ENCODE data around the gene PACS2. TPM values are rescaled to one million over a fixed set of nuclear protein-coding genes. Genes with fewer than 3 reads are reported as not detected.
A peak's percentile ranks its signal among the peaks of the same experiment; 100 is the strongest.

PACS2 gene
- total RNA-seq, 3 donors from 2014 or later: 46.0 to 70.9 (median 67.8) TPM

DNA sequence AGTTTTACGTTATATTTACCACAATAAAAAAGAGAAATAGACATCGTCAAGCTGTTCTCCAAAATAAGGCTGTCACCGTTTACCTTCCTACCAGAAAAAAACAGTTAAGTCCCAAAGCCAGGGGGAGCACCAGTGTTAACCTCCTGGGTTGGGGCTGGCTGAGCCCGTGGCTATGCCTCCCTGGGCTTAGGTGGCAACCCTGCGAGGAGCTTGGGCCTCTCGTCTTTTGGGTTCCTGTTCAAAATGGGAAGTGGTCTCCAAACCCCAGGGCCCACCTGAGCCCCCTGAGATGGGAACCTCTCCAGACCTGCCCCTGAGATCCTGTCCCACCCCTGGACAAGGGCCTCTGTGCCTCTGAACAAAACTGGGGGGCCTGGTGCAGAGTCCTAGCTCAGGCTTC, 22.9 kb downstream of the PACS2 start:
- Histone ChIP-seq H3K4me3 (no peak overlapping the region), H3K36me3 (no peaks in the 10 kb centered on the region), H3K27me3 (no peaks in the 10 kb centered on the region), H3K27ac (no peak overlapping the region), H3K4me1 (no peaks in the 10 kb centered on the region), H3K9me3 (no peaks in the 10 kb centered on the region)
- TF ChIP-seq POLR2A (IDR thresholded peaks at IDR 0.05) (no peak), POLR2AphosphoS5 (IDR thresholded peaks at IDR 0.05) (no peak)
- TF ChIP-seq, protein P1, sequence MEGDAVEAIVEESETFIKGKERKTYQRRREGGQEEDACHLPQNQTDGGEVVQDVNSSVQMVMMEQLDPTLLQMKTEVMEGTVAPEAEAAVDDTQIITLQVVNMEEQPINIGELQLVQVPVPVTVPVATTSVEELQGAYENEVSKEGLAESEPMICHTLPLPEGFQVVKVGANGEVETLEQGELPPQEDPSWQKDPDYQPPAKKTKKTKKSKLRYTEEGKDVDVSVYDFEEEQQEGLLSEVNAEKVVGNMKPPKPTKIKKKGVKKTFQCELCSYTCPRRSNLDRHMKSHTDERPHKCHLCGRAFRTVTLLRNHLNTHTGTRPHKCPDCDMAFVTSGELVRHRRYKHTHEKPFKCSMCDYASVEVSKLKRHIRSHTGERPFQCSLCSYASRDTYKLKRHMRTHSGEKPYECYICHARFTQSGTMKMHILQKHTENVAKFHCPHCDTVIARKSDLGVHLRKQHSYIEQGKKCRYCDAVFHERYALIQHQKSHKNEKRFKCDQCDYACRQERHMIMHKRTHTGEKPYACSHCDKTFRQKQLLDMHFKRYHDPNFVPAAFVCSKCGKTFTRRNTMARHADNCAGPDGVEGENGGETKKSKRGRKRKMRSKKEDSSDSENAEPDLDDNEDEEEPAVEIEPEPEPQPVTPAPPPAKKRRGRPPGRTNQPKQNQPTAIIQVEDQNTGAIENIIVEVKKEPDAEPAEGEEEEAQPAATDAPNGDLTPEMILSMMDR (IDR thresholded peaks at IDR 0.05): no peak
- intact Hi-C loops (cut with DNase I; ENCODE audit: low total_unique reads): loop anchor here (2.0 kb wide), 1 partner anchor 445 kb away; no protein-coding TSS in a partner anchor
- no peak for DNase-seq (ENCODE audit: low spot score in 2 of 2)

DNA sequence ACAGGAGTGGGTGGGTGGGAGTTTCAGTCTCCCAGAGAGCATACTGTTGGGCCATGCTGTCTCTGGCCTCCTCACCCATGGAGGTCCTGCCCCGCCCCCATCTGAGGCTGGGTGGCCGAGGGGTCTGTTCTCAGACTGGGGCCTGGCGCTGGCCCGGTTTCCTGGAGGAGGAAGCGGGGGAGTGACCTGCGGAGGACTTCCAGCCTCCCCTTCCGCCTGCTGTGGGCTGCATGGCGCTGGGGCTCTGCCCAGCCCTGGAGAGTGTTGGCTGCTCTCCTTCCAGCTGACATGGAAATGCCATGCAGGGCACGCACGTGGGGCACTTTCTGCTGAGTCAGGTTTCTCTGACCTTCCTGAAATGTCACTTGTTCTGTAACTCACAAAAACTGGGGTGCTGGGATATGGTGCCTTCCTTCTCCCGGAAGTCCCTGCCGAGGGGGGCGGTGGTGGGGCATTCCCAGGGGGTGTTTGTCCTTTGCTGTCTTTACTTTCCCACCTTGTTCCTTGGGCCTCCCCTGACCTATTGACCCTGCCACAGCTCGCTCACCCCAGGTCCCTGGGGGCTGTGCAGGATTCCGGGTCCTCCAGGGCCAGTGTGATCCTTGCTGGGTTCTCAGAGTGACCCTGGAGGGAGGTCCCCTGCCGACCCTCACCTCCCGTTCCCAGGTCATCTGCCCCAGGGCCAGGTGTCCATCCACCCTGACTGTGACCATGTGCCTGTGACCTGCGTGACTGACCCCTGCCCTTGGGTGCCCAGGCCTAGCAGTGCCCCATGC, 23.6 kb downstream of the PACS2 start:
- no peaks in the 10 kb centered on the region for H3K4me1 ChIP-seq
- no peaks in the 10 kb centered on the region for H3K27me3 ChIP-seq
- no peak for DNase-seq (ENCODE audit: low spot score in 2 of 2)
- no peaks in the 10 kb centered on the region for H3K9me3 ChIP-seq
- H3K4me3 ChIP-seq: no peak overlapping the region
- TF ChIP-seq POLR2A (IDR thresholded peaks at IDR 0.05): no peak
- TF ChIP-seq, protein P1 (IDR thresholded peaks at IDR 0.05): no peak
- TF ChIP-seq POLR2AphosphoS5 (IDR thresholded peaks at IDR 0.05): no peak
- peak overlapping the region in 1 of 2 donors; percentile 7 for H3K27ac ChIP-seq
- no peaks in the 10 kb centered on the region for H3K36me3 ChIP-seq
- intact Hi-C loops (cut with DNase I; ENCODE audit: low total_unique reads): loop anchor here (2.0 kb wide), 1 partner anchor 445 kb away; no protein-coding TSS in a partner anchor

DNA sequence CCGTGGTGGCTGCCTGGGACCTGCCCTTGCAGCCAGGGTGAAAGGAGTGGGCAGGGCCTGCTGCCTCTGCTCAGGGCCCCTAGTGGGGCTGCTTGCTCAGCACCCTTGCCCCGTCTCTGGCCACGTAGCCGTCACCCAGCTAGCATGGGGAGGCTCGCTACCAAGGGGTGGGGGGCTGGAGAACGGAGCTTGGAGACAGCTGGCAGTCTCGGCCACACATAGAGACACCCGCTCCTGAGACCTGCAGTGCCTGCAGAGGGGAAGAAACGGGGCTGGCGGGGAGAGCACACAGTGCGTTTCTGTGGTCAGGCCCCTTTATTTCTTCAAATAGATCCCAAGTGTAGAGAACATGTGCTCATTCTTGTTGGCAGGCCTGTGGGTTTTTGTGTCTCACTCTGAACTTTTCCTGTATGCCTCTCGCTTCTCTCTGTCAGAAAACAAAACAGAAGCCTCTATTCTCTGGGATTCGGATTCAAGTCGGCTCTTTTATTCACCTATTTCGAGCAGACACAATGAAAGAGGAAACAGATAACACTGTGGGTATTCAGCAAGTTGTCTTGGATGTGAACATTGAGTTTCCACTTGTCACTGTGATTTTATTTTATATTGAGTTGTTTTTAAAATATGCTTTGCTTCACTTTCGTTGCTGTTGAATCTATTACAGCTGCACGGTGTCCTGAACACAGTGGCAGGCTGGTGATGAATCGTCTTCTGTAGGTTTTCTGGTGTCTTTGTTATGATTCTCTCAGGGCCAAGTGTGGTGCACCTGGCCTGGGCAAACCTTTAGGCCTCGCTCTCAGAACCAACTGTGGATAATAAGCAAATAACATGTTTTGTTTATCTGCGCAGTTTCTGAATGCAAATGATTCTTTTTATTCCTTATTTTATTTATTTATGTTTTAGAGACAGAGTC, 26.5 kb downstream of the PACS2 start:
- no peak for DNase-seq (ENCODE audit: low spot score in 2 of 2)
- intact Hi-C loops (cut with DNase I; ENCODE audit: low total_unique reads): loop anchor here (10.0 kb wide), 1 partner anchor 126 kb away; no protein-coding TSS in a partner anchor
- no peaks in the 10 kb centered on the region for H3K4me1 ChIP-seq
- no peaks in the 10 kb centered on the region for H3K9me3 ChIP-seq
- no peaks in the 10 kb centered on the region for H3K27me3 ChIP-seq
- no peak overlapping the region for H3K4me3 ChIP-seq
- H3K27ac ChIP-seq: no peak overlapping the region
- TF ChIP-seq, protein P1 (IDR thresholded peaks at IDR 0.05): no peak
- TF ChIP-seq POLR2AphosphoS5 (IDR thresholded peaks at IDR 0.05) (no peak), POLR2A (IDR thresholded peaks at IDR 0.05) (no peak)
- no peaks in the 10 kb centered on the region for H3K36me3 ChIP-seq

GRCh38 chr14:105343194-105343593, 28.6 kb downstream of the PACS2 start:
- TF ChIP-seq POLR2A (IDR thresholded peaks at IDR 0.05) (no peak), POLR2AphosphoS5 (IDR thresholded peaks at IDR 0.05) (no peak)
- TF ChIP-seq, protein P1 (IDR thresholded peaks at IDR 0.05): no peak
- no peaks in the 10 kb centered on the region for H3K4me1 ChIP-seq
- intact Hi-C loops (cut with DNase I; ENCODE audit: low total_unique reads): loop anchor here (10.0 kb wide), 1 partner anchor 128 kb away; no protein-coding TSS in a partner anchor
- H3K9me3 ChIP-seq: no peaks in the 10 kb centered on the region
- H3K36me3 ChIP-seq: no peaks in the 10 kb centered on the region
- no peak for DNase-seq (ENCODE audit: low spot score in 2 of 2)
- H3K4me3 ChIP-seq: no peak overlapping the region
- no peaks in the 10 kb centered on the region for H3K27me3 ChIP-seq
- H3K27ac ChIP-seq: no peak overlapping the region

All from breast epithelium (tissue), 4 donors.